Neural cell (in vitro differentiated cells): ENCODE results near the gene ACP7.

Experiments
- POLR2AphosphoS5 ChIP-seq: IDR thresholded peaks from 2 replicates; pipeline ENCODE4 v1.6.1; 2012
- TF ChIP-seq, protein P1 (sequence below): fragments of 450-650 bp; IDR thresholded peaks from 2 replicates; pipeline ENCODE4 v1.5.1; 2014; ENCODE audit warnings: antibody characterized with exemption, mild to moderate bottlenecking, moderate library complexity; ENCODE audit not compliant: poor library complexity, severe bottlenecking

DNA sequence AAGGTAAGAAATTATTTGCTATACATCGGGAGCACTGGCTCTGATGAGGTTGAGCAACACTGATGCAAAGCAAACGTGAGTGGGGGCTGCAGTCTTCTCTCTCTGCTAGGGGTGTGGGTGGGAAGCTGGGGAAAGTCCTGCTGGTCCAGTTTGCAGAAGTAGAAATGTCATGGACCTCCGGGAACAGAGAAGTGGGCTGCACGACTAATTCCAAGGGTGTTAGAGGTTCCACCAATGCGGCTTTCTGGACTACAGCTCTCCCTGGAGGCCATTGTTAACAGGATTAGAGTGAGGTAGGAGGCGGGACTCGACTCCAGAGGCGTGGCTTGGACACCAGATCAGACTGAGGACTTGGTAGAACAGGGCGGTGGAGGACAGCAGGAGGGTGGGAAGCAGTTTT is 46.1 kb upstream of the ACP7 start:
- TF ChIP-seq, protein P1, sequence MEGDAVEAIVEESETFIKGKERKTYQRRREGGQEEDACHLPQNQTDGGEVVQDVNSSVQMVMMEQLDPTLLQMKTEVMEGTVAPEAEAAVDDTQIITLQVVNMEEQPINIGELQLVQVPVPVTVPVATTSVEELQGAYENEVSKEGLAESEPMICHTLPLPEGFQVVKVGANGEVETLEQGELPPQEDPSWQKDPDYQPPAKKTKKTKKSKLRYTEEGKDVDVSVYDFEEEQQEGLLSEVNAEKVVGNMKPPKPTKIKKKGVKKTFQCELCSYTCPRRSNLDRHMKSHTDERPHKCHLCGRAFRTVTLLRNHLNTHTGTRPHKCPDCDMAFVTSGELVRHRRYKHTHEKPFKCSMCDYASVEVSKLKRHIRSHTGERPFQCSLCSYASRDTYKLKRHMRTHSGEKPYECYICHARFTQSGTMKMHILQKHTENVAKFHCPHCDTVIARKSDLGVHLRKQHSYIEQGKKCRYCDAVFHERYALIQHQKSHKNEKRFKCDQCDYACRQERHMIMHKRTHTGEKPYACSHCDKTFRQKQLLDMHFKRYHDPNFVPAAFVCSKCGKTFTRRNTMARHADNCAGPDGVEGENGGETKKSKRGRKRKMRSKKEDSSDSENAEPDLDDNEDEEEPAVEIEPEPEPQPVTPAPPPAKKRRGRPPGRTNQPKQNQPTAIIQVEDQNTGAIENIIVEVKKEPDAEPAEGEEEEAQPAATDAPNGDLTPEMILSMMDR: no peak
- TF ChIP-seq POLR2AphosphoS5: no peak
